Uterus (tissue), 2 donors: ENCODE results near the gene GBGT1.

Experiments used
- CTCF ChIP-seq, 4 experiments: fragments of 200-600 bp in 2 of 4; fragments of 450-650 bp in 2 of 4; sonication (generic) in 2 of 4; IDR thresholded peaks; one replicate each; pipeline ENCODE4 v1.5.1; 2016 to 2019; ENCODE audit warnings: antibody characterized with exemption in 4 of 4, mild to moderate bottlenecking in 2 of 4, moderate library complexity in 1 of 4
- POLR2A ChIP-seq, 2 donors: fragments of 450-650 bp; IDR thresholded peaks; one replicate each; pipeline ENCODE4 v1.6.1; 2016; ENCODE audit warnings: antibody characterized with exemption in 2 of 2, mild to moderate bottlenecking in 1 of 2, moderate library complexity in 1 of 2

- TF ChIP-seq CTCF (IDR thresholded peaks at IDR 0.05) (no peak), POLR2A (IDR thresholded peaks at IDR 0.05) (no peak)
Observed at GRCh38 chr9:133114886-133115603, 48.7 kb downstream of the GBGT1 start.
